Activated CD4-positive, alpha-beta T cell treated with anti-CD3 and anti-CD28 coated beads, Interleukin-2, amount 50 U/mL, for 16 hours (primary cell): ENCODE results near the gene GAL.
"Not testable (repeated sequence)": the region's sequence is repeated elsewhere in the genome, so short reads cannot be mapped to it uniquely, and the experiment has no call there.

Source experiments
- DNase-seq: peaks from one replicate; pipeline ENCODE4 v3.0.0-alpha.2; 2020

The GAL gene, protein sequence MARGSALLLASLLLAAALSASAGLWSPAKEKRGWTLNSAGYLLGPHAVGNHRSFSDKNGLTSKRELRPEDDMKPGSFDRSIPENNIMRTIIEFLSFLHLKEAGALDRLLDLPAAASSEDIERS

DNA sequence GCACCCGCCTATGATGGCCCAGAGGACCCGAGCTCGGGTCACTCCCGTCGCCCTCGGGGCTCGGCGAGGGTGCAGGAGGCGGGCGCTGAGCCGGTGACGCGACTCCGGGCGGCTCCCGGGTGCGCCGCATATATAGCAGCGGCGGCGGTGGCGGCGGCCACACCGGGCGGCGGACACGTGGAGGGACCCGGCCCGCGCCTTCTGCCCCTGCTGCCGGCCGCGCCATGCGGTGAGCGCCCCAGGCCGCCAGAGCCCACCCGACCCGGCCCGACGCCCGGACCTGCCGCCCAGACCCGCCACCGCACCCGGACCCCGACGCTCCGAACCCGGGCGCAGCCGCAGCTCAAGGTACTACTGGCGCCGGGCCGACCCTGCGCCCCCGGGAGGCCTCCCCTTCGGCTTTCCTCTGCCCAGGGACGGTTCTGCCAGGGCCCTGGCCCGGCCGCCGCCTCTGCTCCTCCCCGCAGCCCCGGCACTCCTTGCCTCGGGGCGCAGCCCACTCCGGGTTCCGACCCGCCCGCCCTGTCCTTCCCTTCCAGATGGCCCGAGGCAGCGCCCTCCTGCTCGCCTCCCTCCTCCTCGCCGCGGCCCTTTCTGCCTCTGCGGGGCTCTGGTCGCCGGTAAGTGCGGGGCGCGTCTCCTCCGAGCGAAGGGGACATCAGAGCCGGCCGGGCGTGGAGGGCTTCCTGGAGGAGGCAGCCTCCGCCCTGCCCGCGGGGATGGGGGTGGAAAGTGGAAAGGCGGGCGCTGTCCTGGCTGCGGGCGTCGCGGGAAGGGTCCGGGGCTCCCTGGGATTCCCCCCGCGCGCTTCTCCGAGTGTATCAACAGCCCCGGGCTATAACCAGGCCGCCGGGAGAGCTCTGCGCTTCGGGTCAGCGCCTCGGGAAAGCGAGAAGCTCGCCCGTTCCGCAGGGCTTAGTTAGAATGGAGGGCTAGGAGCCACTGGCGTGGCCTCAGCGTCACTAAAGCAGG lies at the start of gene GAL:
GAL (plus strand) TSS at position 160 of the 972 bp plus-strand sequence; CDS start at position 540, 380 bp downstream.
- DNase-seq, result no peak

DNA sequence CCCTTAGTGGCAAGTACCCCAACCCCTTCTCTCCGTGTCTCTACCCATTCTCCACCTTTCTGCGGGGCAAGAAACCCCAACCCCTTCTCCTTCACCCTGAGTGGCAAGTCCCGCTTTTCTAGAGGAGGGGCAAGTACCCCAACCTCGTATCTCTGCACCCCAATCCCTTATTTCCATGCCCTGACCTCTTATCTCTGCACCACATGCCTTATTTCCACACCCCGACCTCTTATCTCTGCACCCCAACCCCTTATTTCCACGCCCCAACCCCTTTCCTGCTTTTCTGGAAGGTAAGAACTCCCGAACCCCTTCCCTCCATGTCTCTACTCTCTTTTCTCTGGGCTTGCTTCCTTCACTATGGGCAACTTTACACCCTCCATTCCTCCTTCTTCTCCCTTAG lies 49.7 kb upstream of the GAL start:
- not testable (repeated sequence) for DNase-seq

DNA sequence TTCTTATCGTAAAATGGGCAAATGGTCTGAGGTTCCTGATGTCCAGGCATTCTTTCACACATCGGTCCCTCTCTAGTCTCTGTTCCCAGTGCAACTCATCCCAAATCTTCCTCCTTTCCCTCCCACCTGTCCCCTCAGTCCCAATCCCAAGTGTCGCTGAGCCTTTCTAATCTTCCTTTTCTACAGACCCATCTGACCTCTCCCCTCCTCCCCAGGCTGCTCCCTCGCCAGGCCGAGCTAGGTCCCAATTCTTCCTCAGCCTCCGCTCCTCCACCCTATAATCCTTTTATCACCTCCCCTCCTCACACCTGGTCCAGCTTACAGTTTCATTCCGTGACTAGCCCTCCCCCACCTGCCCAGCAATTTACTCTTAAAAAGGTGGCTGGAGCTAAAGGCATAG lies 49.2 kb upstream of the GAL start:
- DNase-seq, result not testable (repeated sequence)

DNA sequence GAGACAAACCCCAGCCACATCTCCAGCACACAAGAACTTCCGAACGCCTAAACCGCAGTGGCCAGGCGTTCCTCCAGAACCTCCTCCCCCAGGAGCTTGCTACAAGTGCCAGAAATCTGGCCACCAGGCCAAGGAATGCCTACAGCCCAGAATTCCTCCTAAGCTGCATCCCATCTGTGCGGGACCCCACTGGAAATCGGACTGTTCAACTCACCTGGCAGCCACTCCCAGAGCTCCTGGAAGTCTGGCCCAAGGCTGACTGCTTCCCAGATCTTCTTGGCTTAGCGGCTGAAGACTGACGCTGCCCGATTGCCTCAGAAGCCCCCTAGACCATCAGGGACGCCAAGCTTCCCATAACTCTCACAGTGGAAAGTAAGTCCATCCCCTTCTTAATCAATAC lies 48.5 kb upstream of the GAL start:
- not testable (repeated sequence) for DNase-seq

DNA sequence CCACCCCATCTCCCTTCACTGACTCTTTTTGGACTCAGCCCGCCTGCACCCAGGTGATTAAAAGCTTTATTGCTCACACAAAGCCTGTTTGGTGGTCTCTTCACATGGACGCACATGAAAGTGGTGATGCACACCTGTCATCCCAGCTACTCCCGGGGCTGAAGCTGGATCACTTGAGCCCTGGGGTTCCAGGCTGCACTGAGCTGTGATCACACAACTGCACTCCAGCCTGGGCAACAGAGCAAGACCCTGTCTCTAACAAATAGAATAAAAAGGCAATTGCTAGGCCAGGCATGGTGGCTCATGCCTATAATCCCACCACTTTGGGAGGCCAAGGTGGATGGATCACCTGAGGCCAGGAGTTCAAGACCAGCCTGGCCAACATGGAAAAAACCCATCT lies 45.0 kb upstream of the GAL start:
- not testable (repeated sequence) for DNase-seq

DNA sequence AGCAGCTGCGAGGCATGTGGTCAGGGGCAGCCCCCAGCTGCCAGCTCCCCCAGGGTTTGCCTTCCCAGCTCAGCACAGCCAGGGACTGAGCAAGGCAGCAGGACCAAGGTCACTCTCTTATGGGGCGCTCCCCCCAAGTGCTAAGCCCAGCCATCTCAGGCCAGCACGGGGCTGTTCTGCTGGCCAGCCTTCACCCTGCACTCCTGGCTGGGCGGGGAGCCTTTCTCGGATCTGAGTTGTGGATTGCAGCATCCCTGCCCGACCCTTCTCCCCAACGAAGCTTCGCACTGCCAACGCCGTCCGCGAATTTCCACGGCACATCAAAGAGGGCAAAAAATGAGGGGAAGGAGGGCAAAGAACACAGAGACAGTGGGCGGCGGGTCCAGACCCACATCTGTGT lies 42.5 kb upstream of the GAL start:
- no peak for DNase-seq

DNA sequence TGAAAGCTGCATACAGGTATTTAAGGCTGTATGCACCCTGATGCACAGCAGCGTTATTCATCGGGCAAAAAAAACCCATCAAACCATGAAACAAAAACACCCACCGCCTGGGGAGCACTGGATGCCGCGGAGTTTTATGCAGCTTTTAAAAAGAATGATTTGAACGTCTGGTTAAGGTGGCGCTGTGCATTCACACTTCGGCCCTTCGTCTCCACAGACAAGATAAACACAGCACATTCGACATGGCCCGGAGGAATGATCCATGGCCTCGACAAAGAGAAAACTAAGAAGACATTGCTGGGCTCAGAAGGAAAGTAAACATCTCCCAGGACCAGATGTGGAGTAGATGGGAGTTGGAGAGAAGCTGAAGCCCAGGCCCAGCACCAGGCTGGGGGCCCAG lies 40.8 kb upstream of the GAL start:
- no peak for DNase-seq

DNA sequence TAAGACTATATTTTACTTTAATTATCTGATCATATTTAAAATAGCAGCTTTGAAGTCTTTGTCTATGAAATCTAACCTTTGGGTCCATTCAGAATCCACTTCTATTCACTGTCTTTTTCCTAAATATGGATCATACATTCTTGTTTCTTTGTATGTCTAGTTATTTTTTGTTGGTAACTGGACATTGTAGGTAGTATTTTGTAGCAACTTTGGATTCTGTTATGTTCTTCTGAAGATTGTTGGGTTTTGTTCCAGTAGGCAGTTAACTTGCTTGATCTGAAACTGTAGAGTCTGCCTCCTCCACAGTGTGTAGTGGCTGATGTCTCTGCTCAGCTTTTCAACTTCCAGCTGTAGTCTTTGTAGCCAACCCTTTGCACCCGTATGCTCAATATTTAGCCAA lies 37.5 kb upstream of the GAL start:
- DNase-seq, result no peak

DNA sequence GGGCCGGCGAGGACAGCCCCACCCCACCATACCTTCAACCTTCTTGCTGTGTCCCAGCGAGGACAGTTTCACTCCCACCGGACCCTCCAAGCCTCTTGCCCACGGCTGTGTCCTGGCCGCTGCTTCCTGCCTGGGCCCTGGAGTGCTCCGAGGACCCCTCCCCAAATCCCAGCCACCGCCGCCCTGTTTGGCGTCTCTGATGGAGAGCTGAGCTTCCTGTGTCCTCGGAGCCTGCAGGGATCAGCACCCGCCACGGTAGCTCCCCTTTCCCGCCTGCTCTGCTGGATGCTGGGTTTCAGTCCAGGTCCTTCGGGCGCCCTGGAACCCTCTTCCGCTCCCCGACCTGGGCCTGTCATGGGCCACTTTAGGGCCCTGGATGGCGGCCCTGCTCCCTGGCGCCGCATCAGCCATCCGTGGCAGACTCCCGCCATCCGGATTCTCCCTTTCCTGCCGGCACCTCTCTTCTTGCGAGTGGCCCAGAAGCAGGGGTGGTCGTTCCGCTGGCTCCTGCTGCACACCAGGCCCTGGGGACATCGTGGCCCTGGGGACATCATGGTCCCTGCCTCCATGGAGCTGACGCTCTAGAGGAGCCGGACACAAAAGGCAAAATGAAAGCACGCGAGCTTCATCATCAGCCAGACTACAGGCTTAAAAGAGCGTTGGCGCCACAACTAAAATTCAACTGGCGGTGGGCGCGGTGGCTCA lies 34.3 kb upstream of the GAL start:
- DNase-seq, result no peak

DNA sequence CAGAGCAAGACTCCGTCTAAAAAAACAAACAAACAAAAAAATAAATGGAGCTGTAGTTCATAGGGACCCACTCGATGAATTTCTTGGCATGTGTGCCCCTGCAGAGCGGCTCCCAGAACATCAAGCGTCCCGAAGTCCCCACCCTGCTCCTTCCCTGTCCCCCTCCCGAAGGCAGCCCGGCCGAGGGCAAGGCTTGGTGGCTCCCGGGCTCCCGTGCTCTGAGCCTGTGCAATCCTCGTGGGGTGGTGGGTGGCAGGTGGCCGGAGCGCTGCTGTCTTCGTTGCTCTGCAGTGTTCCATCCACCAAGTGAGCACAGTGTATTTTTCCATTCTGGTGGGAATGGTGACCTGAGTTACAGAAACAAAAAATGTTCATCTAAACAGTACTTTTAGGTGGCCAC lies 33.5 kb upstream of the GAL start:
- DNase-seq, result no peak

DNA sequence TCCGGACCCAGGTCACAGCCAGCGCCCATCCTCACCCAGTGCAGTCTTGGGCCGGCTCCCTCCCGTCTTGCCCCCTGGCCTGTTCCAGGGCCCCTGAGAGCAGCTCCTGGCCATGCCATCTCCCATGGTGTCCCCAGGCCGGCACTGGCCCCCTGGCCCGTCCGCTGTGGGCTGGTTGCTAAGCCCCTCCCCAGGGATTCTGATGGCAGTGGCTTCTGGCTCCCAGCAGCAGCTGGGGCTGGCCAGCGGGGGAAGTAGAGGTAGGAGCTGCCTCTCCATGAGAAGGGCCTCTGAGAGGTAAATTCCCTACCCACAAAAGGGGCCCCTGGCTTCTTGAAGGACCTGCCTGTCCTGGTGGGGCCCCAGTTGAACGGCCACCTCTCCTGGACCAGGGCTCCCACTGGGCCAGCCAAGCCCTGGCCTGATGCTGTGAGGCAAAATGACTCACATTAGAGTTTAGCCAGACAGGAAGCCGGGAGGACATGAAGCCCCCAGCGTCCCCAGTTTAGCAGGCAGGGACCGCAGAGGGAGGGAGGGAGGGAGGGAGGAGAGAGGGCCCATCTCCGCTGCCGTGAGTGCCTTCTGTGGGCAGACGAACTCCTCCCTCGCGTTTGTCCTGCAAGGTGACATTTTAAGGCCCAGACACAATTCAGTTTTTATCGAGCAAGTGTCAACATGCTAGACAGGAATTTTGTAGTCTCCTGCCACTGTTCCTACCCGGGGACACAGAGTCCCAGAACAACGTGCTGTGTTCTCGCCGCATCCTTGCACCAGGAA lies 32.9 kb upstream of the GAL start:
- no peak for DNase-seq

DNA sequence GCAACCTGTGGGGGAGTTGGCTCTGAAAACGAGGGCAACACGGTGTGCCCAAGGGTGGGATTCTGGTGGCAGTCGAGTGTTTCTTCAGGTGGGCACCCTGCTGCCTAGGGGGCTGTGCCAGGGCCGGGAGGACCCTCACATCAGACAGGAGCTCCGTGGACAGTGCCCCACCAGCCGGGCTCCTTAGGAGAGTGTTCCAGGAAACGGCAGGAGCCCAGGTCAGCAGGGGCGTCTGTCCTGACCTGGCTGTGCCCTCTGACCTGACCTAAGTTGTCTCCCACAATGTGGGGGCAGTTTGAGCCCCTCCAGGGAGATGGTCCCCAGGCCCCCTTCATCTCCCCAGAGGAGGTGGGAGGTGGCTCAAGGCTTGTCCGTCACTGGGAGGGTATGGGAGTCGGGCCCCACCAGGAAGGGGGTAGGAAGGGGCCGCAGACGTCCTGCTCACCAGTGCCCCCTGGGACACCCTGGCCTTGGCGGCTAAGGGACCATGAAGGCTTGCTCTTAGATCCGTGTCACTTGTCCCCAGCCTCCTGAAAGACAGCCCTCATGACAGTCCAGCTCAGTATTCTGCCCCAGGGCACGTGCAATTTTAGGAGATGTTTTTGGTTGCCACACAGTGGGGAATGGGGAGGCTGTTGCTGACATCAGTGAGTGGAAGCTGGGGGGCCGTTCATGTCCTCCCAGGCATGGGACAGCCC lies 32.2 kb upstream of the GAL start:
- no peak for DNase-seq

DNA sequence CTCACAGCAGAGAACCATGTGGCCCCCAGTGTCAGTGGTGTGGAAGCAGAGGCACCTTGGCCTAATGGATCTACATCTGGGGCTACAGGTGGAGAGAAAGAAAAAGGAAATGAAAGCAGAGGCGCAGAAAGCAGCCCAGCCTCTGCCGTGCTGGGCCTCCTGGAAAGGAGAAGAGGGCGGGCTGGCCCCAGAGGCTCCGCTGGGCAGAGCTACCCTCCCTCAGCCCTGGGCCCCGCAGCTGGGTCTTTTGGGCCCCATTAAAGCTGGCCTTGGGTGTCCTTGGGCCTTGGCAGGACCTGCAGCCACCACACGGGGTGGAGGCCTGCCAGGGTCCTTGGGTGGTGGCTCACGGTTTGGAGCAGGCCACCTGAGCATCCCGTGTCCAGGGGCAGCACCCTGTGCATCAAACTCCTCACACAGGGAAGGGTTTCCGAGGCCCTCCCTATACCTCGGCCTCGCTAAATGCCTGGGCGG lies 31.6 kb upstream of the GAL start:
- DNase-seq, result no peak

DNA sequence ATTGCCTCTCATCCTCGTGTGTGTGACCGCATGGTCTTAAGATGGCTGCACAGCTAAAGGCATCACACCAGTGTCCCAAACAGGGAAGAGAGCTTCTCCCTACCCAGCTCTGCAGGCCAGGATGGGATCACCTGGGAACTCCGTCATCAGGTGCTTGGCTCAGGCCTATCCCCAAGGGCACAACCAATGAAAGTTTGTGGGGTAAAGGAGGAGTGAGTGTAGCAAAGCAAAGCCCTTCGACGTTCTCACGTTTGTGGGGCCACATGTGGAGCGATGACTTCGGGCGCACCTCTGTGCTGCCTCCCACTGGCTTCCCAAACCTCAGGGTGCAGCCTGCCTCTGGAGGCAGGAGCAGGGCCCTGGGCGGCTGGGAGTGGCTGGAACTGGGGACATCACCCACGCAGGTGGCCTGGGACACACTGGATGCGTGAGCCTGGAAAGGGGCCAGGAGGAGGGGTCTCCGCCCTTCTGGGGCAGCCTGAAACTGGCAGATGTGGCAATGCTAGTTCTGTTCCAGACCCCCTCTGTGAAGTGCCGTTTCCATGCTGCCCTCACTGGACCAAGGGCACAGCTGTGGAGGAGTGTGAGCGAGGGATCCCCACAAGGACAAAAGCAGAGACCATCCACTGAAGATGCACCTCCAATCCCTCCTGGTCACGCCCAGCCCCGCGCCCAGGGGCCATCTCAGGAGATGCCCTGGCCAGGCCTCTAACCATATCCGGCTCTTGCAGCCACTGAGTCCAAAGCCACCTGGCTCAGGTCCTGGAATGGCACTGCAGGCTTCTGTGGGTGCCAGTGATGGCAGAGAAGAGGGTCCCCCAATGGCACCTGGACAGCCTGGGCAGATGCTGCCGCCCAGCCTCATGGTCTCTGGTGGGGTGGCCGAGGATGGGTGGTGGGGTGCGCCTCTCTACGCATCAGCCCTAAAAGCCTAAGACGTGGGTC lies 30.6 kb upstream of the GAL start:
- no peak for DNase-seq

DNA sequence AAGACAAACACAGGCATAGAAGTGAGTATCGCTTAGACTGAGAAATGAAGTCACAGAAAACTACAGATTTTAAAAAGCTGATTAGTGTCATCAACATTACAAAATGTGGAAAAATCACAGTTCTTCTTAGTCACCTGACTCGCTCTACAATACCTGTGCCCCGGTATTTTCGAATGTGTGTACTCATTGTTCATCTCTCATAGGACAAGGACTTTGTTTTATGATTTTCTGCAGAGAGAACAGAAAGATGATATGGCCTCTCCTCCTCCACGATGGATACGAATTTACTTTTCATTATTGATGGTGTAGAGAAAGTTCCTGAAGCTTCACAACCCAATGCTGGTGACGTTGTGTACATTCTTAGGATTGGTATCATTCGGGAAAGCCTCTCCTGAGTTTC lies 29.4 kb upstream of the GAL start:
- DNase-seq, result no peak

DNA sequence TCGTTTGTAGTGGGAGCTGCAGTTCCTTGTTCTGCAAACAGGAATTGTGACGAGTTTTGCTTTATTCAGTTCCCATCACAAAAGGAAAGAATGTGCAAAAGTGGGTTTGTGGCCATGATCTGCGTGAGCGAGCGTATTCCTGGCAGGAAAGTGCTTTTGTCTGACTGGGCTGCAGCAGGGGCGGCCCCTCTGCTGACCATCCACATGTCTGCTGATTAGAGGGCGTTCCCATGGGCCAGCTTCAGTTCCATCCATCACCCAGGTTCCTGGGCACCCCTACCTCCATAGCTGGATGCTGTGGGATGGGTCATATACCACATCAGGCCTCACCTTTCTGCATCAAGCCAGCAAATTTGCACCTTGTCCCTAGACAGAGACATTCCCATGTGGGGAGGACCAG lies 28.9 kb upstream of the GAL start:
- no peak for DNase-seq

DNA sequence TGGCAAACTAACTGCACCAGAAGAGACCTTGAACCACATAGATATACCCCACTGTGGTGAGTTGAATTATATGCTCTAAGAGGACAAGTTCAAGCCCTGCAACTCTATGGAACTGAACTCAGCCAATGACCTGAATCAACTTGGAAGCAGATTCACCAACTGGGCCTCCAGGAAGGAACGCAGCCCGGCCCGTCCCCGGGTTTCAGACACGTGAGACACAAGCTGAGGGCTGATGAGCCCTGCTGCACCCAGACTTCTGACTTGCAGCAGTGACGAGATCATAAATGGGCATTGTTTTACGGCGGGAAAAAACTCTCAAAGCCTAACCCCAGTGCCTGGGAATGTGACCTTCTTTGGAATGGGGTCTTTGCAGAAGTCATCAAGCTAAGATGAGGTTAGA lies 28.5 kb upstream of the GAL start:
- DNase-seq, result no peak

DNA sequence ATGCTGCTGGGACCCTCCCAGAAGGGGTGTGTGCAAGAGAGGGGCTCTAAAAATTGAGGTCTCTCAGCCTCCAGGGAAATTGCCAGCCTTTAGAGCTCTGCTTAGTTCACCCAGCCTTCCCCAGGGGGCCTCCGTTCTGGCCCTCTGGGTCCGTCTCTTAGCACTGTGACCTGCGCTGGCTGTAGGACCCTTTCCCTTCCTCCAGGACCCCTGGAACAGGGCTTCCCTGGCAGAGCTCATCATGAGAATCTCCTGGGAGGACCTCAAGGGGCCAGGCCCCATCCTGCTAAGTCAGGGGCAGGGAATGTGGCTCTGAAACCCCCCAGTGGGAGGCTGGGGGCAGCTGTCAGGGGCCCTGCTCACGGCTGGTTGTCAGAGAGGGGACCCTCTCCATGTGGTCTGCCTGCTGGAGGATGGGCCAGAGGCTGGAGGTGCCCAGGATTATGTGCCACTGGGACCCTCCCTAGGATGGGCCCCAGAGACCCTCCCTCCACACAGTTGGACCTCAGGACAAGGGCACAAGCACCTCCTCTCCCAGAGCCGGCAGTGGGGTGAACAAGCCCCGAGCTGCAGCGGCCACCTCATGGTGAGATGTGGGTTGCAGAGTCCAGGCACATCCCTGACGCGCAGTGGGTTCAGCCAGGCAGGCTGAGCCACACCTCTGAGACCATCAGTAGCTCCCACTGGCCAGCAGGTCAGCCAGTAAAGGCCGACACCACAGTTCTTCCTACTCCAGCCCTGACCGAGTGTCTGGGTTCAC lies 27.1 kb upstream of the GAL start:
- DNase-seq, result no peak

DNA sequence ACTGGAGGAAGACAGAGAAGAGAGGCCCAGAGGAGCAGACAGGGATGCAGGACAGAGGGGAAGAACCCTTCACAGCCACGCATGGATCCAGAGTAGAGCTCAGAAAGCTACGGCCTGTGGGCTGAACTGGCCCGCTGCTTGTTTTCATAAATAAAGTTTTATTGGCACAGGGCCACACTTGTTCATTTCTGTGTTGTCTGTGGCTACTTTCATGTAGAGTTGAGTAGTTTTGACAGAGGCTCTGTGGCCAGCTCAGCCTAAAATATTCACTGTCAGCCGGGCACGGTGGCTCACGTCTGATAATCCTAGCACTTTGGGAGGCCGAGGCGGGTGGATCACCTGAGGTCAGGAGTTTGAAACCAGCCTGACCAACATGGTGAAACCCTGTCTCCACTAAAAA lies 26.2 kb upstream of the GAL start:
- no peak for DNase-seq

DNA sequence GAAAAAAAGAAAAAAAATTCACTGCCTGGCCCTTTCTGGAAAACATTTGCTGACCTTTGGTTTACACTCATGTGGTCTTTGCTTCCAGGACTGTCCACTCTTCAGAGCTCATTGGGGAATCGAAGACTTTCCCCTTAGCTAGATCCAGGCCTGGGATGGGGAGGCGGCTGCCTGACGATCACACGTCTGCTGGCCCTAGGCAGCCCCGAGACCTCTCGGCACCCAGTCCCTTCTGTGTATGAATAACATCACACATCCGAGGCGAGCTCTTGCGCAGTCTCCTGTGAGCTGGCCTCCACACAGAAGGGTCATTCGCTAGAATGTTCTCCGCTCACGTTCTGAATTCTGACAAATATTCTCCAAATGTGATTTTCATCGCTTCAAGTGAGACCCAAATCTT lies 25.7 kb upstream of the GAL start:
- DNase-seq, result no peak
